HEK293T (cell line): ENCODE measurements around the gene GNA12.

Experiments
- FOXK2 ChIP-seq: fragments of 450-650 bp; IDR thresholded peaks from 2 replicates; pipeline ENCODE4 v1.6.1; 2016; ENCODE audit warnings: mild to moderate bottlenecking
- FOXM1 ChIP-seq: fragments of 450-650 bp; IDR thresholded peaks from 2 replicates; pipeline ENCODE4 v1.6.1; 2017; ENCODE audit warnings: mild to moderate bottlenecking, borderline replicate concordance

- TF ChIP-seq FOXM1 (peak; percentile 28; the same call in 1 of the 2 replicates), FOXK2 (no peak)
Measured at GRCh38 chr7:2844153-2845033, at the start of gene GNA12.
